ENCODE results near the gene AIP. TPM values are rescaled to one million over a fixed set of nuclear protein-coding genes. Genes with fewer than 3 reads are reported as not detected.

The AIP gene
- total and polyA plus RNA-seq, 2 donors (not counting 1 experiment from before 2014, with no cell fraction given): 127 to 205 TPM

GRCh38 chr11:67504950-67505581 lies 22.2 kb downstream of the AIP start, which contains the start of gene PITPNM1:
PITPNM1 (minus strand) TSS chr11:67505363; CDS start chr11:67504180, 1,183 bp downstream.
- POLR2A ChIA-PET: interaction anchor here (0.5 to 2.1 kb wide), 12 partner anchors 19 to 116 kb away, joined by 3 to 13 read pairs (median 4); partner anchors contain the start of genes AIP, PPP1CA, PTPRCAP and RAD9A

More at GRCh38 chr11:67504950-67505581, 22.2 kb downstream of the AIP start, which contains the start of gene PITPNM1:
- Mint-ChIP-seq H3K4me3 (peak within 1 kb of the TSS; percentile 92), H3K27me3 (no peaks in the 10 kb centered on the region), H3K4me1 (peaks cover 48% of the 10 kb centered on the region), H3K9me3 (ENCODE audit: insufficient read depth) (no peaks in the 10 kb centered on the region), H3K27ac (peak within 1 kb of the TSS; percentile 95)
- CTCF ChIA-PET: interaction anchor here (0.6 to 2.8 kb wide), 15 partner anchors 17 to 233 kb away, joined by 3 to 20 read pairs (median 5); partner anchors contain the start of genes PPP1CA, PTPRCAP, RAD9A and TBC1D10C
- Histone ChIP-seq H3K4me1 (ENCODE audit: control insufficient read depth in 2 of 2, insufficient read depth in 2 of 2, low read length in 2 of 2) (peaks cover 40 to 50% of the 10 kb centered on the region in 2 donors), H3K79me2 (ENCODE audit: control insufficient read depth, insufficient read depth, low read length) (peaks cover 47% of the 10 kb centered on the region), H3K27ac (ENCODE audit: low read length in 2 of 2) (peak within 1 kb of the TSS; percentile 68 to 98), H3K36me3 (replicated peaks in 1 of 2; ENCODE audit: control extremely low read depth in 1 of 2, control insufficient read depth in 1 of 2, extremely low read depth in 1 of 2, insufficient read depth in 2 of 2, low read length in 1 of 2) (peaks cover 0 to 41% of the 10 kb centered on the region in 2 experiments), H3K4me3 (ENCODE audit: control extremely low read depth in 1 of 5, extremely low read depth in 1 of 5, insufficient read depth in 1 of 5, low read depth in 2 of 5, low read length in 4 of 5) (peak within 1 kb of the TSS; percentile 39 to 92 (median 88)), H3K27me3 (replicated peaks in 1 of 4; ENCODE audit: control extremely low read depth in 1 of 4, control insufficient read depth in 3 of 4, insufficient read depth in 4 of 4, low read length in 3 of 4) (peaks cover 0 to 3% (median 0%) of the 10 kb centered on the region in 4 experiments), H2AFZ (ENCODE audit: insufficient read depth, low read depth, low read length, poor library complexity, severe bottlenecking) (peak within 1 kb of the TSS; percentile 74), H3K4me2 (replicated peaks; ENCODE audit: low read depth, low read length, poor library complexity, severe bottlenecking) (peak within 1 kb of the TSS; percentile 97), H4K20me1 (ENCODE audit: control insufficient read depth, insufficient read depth, low read length, poor library complexity, severe bottlenecking) (peaks cover 67% of the 10 kb centered on the region), H3K9ac (ENCODE audit: low read length) (peak within 1 kb of the TSS; percentile 89), H3K9me3 (ENCODE audit: control extremely low read depth in 1 of 3, control insufficient read depth in 2 of 3, insufficient read depth in 1 of 3, low read length in 2 of 3) (no peaks in the 10 kb centered on the region)
- intact Hi-C loops (cut with micrococcal nuclease): loop anchor here (1.0 to 5.0 kb wide), 4 partner anchors 23 to 263 kb away; partner anchors contain the start of genes ANKRD13D and GRK2
- ATAC-seq (ENCODE audit: low read depth): peak; percentile 19
- DNase-seq: peak; percentile 85
- under 1% methylated on average over 51 of the region's 58 CpGs for WGBS (ENCODE audit: insufficient coverage)
- TF ChIP-seq CTCF (IDR thresholded peaks at IDR 0.05) (no peak), EZH2 (IDR thresholded peaks at IDR 0.05; ENCODE audit: borderline replicate concordance, insufficient read depth, low read depth, low read length, poor library complexity, severe bottlenecking) (no peak)
